ENCODE results near the gene PLXNB1. TPM values are rescaled to one million over a fixed set of nuclear protein-coding genes. Genes with fewer than 3 reads are reported as not detected.
A peak's percentile ranks its signal among the peaks of the same experiment; 100 is the strongest.

PLXNB1 gene
- total and polyA plus RNA-seq, 2 of the 13 experiments (the other 11 are each of a cell fraction or from before 2014, with no cell fraction given): 86.0 to 143 TPM

DNA sequence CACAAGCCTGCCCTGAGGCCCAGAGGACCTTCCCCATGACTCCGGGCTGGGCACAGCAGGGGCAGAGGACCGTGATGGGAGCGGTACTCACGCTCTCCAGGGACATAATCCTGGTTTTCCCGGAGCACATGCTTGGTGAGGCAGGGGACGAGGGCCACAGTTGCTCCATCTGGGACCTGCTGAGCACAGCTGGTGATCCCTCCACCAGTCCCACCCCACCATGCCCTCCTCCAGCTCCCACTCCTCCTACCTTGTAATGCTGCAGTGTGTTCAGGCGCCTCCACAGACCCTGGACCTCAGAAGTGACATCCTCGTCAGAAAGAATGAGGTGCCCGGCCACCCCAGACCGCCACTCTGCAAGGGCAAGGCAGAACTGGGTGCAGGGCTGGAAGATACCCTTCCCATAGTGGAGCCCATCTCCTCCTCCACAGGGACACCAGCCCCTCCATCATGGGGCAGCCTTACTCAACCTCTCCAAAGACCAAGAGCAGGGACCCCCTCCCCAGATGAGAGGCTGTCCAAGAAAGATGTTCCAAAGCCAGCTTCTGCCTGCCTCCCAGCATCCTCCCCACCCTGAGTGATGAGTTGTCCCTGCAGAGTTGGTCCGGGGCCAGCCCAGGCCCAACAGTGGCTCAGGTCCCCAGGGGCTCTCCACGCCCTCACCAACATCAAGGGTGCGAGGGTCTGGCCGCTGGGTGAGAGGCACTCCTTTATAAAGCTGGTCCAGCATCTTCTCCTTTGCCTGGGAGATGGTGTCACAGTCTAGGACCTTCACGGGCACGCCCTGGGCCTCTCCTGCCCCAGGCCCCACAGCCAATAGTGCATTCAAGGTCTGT, 19.5 kb downstream of the PLXNB1 start (continued):
- TF ChIP-seq ZFY (CRISPR knock-in tag; IDR thresholded peaks at IDR 0.05) (no peak), FOXK1 (CRISPR knock-in tag; IDR thresholded peaks at IDR 0.05; ENCODE audit: borderline replicate concordance, low read depth) (no peak), SP4 (CRISPR knock-in tag; IDR thresholded peaks at IDR 0.05) (no peak), MIXL1 (CRISPR knock-in tag; IDR thresholded peaks at IDR 0.05) (no peak), RFX5 (IDR thresholded peaks at IDR 0.05; ENCODE audit: low read depth, low read length) (no peak), ZNF7 (CRISPR knock-in tag; IDR thresholded peaks at IDR 0.05) (no peak), POLR2AphosphoS5 (IDR thresholded peaks at IDR 0.05; ENCODE audit: low read depth, low read length) (0 out of 2 replicates have a peak, but pooled peaks have one; percentile 12), NR2F1 (CRISPR knock-in tag; IDR thresholded peaks at IDR 0.05) (no peak)
- TF ChIP-seq, protein P1, sequence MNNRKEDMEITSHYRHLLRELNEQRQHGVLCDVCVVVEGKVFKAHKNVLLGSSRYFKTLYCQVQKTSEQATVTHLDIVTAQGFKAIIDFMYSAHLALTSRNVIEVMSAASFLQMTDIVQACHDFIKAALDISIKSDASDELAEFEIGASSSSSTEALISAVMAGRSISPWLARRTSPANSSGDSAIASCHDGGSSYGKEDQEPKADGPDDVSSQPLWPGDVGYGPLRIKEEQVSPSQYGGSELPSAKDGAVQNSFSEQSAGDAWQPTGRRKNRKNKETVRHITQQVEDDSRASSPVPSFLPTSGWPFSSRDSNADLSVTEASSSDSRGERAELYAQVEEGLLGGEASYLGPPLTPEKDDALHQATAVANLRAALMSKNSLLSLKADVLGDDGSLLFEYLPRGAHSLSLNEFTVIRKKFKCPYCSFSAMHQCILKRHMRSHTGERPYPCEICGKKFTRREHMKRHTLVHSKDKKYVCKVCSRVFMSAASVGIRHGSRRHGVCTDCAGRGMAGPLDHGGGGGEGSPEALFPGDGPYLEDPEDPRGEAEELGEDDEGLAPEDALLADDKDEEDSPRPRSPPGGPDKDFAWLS (CRISPR knock-in tag; IDR thresholded peaks at IDR 0.05; ENCODE audit: borderline replicate concordance): no peak
- TF ChIP-seq, protein P2, sequence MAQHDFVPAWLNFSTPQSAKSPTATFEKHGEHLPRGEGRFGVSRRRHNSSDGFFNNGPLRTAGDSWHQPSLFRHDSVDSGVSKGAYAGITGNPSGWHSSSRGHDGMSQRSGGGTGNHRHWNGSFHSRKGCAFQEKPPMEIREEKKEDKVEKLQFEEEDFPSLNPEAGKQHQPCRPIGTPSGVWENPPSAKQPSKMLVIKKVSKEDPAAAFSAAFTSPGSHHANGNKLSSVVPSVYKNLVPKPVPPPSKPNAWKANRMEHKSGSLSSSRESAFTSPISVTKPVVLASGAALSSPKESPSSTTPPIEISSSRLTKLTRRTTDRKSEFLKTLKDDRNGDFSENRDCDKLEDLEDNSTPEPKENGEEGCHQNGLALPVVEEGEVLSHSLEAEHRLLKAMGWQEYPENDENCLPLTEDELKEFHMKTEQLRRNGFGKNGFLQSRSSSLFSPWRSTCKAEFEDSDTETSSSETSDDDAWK (CRISPR knock-in tag; IDR thresholded peaks at IDR 0.05): no peak
- TF ChIP-seq, protein P3, sequence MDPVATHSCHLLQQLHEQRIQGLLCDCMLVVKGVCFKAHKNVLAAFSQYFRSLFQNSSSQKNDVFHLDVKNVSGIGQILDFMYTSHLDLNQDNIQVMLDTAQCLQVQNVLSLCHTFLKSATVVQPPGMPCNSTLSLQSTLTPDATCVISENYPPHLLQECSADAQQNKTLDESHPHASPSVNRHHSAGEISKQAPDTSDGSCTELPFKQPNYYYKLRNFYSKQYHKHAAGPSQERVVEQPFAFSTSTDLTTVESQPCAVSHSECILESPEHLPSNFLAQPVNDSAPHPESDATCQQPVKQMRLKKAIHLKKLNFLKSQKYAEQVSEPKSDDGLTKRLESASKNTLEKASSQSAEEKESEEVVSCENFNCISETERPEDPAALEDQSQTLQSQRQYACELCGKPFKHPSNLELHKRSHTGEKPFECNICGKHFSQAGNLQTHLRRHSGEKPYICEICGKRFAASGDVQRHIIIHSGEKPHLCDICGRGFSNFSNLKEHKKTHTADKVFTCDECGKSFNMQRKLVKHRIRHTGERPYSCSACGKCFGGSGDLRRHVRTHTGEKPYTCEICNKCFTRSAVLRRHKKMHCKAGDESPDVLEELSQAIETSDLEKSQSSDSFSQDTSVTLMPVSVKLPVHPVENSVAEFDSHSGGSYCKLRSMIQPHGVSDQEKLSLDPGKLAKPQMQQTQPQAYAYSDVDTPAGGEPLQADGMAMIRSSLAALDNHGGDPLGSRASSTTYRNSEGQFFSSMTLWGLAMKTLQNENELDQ (CRISPR knock-in tag; IDR thresholded peaks at IDR 0.05; ENCODE audit: borderline replicate concordance): no peak

Measured in HepG2 (cell line).